DMS114 treated with DMSO at 0.1 percent for 48 hours (cell line): Measurements from ENCODE around the gene ZNF416.

ENCODE experiments used
- DNase-seq: peaks from one replicate; lab custom pipeline; 2025; ENCODE audit not compliant: unreplicated experiment; lab: John Stamatoyannopoulos, UW

Gene ZNF416

DNA sequence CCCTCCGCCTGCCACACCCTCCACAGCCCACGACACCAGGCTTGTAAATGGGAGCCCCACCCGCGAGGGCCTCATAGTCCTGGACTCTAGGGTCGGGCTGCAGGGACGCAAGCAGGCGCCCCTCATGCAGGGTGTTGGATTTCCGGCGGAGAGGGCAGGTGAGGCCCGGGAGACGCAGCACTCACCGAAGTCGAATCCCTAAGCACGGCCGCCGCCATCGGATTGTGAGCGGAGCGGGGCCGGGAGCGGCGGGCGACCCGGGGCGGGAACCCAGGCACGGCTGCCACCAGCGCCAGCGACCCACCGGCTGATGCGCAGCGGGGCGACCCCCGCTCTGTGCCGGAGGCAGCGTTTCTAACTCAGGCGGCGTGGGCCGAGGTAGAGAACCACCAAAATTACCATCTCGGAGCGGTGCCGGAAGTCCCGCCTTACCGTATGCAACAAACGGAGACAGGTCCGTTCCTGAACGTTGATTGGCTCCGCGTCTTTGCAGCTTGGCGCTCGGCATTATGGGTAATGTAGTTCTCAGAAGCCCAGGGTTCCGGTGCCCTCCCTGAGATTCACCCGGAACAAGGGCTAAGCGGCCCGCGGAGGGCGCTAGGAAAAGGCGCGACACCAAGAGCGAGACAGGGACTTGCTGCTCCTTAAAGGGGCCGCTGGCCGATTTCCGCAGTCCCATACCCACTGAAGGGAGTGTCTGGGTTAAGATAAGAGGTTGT, at the start of gene ZNF416:
Gene ZNF416, minus strand, starts transcription at position 425 of the 719 bp plus-strand sequence. Its CDS starts 207 bp downstream, at position 218.
- DNase-seq = peak; percentile 97

DNA sequence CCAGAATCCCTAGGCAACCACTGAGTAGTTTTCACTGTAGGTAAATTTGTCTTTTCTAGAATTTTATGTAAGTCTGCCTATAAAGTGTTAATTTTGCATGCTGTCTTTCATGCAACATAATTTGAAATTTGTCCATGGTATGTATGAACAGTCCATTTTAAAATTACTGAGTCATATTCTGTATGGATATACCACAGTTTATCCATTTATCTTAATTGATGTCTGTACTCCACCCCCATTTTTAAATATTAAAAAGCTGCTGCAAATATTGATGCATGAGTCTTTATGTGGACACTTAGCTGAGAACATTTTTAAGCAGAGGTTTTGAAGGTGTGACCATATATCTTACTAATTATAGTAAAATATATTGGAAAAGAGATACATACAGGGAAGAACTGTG, 44.4 kb upstream of the ZNF416 start:
- DNase-seq = no peak

DNA sequence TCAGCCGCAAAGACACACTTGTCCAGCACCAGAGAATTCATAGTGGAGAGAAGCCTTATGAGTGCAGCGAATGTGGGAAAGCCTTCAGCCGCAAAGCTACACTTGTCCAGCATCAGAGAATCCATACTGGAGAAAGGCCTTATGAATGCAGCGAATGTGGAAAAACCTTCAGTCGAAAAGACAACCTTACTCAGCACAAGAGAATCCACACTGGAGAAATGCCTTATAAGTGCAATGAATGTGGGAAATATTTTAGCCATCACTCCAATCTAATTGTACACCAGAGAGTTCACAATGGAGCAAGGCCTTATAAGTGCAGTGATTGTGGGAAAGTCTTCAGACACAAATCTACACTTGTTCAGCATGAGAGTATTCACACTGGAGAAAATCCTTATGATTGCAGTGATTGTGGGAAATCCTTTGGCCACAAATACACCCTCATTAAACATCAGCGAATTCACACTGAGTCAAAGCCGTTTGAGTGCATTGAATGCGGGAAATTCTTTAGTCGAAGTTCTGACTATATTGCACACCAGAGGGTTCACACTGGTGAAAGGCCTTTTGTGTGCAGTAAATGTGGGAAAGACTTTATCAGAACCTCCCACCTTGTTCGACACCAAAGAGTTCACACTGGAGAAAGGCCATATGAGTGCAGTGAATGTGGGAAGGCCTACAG, 42.1 kb upstream of the ZNF416 start:
- DNase-seq = no peak

DNA sequence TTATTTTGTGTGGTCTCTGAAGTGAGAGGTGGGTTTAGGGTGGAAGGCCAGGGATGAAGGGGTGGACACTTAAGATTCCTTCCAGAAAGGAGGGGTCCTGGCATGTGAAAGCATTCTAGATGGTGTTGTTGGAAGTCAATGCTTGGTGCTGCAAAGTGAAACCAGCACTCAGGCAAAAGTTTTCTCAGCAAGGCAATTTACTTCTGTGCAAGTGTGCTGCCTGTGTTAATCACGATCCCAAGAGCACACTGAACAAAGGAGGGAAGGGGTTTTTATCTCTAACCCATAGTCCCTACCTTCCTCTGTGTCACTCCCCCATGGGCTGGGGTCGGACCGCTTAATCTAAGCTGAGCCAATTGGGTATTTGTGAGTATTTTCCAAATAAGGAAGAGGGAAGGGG, 36.6 kb upstream of the ZNF416 start:
- DNase-seq = no peak

DNA sequence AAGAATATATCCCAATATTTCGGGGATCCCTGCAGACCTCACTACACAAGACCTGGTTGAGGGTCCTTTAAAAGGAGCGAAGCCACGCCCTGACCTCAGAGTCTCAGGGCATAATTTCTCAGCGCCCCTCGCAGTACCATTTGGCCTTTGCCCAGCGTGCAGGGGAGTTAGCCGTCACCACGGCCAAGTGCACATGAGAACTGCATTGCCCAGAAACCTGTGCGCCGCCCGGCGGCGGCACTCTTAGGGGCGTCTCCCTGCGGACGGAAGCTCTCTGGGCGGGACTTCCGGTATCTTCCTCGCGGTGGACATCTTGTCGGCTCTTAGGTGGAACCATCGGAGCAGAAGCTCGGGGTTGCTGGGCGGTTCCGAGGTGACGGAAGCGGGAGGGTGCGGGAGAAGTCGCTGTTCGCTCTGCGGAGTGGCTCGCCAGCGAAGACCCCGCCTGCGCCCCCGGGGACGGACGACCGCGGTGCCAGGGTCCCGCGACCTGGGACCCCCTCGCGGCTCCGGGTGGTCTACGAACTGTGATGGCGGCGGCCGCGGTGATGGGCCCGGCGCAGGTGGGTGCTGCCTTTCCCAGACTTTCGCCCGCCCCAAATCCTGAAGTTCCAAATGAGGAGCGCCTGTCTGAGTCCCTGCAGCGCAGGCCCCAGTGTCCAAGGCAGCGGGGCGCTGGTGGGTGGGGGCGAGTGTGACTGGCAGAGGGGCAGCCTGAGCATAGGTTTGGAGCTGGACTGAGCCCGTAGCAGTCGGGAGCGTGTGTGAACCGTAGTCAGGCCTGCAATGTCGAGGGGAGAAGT, 35.4 kb upstream of the ZNF416 start, which contains the start of gene ZNF134:
Gene ZNF134, plus strand, starts transcription at position 302 of the 803 bp plus-strand sequence. CDS start 5,227 bp downstream, outside the sequence.
- DNase-seq = peak; percentile 87

DNA sequence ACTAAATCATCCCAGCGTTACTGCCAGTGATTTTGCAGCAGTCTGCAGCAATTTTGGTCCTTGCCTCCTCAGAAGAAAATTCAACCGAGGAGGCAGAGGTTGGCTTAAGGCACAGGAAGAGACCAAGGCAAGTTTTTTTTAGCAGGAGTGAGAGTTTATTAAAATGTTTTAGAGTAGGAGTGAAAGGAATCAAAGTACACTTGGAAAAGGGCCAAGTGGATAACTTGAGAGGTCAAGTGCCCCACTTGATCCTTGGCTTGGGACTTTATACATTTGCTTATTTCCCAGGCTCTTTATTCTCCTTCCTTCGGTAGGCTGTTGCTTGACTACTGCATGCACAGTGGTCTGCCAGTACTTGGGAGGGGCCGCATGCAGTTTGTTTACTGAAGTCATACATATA, 32.4 kb upstream of the ZNF416 start:
- DNase-seq = no peak

DNA sequence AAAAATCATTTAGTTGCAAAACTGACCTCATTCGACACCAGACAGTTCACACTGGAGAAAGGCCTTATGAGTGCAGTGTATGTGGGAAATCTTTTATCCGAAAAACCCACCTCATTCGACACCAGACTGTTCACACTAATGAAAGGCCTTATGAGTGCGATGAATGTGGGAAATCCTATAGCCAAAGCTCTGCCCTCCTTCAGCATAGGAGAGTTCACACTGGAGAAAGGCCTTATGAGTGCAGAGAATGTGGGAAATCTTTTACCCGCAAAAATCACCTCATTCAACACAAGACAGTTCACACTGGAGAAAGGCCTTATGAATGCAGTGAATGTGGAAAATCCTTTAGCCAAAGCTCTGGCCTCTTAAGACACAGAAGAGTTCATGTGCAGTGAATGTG, 28.2 kb upstream of the ZNF416 start:
- DNase-seq = no peak

DNA sequence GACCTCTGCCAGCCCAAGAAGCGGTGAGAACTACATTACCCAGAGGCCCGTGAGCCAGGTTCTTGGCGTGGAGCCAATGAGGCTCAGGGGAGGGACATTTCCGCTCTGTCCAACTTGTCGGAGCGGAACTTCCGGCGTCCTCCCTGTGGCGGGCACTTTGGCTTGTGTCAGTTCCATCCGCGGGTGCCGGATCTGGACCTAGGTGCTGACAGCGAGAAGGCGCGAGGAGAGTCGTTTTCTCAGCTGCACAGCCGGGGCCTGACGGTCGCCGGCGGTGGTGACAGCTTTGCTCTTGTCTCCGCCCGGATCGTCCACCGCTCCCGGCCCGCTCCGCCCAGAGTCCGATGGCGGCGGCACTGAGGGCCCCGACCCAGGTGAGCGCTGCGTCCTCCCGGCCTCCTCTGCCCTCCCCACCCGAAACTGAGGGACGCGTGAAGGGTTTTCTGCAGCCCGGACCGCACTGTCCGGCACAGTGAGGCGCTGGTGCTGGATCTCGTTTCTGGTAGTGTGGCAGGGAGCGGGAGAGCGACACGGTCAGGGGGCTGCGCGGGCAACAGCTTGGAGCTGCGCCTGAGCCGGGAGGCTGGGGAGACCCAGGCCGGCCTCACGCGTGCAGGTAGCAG, 21.2 kb upstream of the ZNF416 start, which contains the start of gene ZNF530:
Gene ZNF530, plus strand, starts transcription at position 125 of the 623 bp plus-strand sequence. CDS start 4,461 bp downstream, outside the sequence.
- DNase-seq = peak; percentile 76

DNA sequence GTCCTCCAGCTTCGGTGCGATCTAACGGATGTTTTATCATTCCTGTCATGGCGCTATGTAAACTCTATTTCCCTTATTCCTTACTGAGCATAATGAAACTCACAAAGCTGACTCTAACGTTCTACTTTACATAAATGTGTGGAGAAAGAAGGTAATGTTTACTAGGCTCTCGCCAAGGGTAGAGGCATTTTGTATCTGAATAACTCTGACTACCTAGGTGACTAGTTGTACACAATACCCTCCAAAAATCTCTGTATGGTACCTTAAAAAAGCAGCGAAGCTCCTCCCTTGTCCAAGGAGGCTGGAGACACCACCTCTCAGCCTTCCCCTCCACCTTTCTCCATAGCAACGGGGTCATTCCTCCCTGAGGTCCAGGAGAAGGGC, 20.7 kb upstream of the ZNF416 start:
- no peak for DNase-seq

DNA sequence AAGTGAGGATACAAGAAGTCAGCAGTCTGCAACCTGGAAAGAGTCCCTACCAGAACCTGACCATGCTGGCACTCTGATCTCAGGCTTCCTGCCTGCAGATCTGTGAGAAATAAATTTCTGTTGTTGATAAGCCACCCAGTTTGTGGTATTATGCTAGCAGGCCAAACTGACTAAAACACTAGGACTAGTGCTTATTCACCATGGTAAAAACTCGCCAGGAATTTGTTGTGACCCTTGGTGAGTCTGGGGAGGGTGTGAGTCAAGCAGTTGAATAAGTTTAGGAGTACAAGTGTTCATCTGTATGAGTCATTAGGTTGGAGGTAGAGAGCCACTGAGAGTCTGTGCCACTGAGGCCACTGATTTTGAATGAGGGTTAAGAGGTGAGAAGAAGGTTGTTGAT, 8.8 kb upstream of the ZNF416 start:
- no peak for DNase-seq

DNA sequence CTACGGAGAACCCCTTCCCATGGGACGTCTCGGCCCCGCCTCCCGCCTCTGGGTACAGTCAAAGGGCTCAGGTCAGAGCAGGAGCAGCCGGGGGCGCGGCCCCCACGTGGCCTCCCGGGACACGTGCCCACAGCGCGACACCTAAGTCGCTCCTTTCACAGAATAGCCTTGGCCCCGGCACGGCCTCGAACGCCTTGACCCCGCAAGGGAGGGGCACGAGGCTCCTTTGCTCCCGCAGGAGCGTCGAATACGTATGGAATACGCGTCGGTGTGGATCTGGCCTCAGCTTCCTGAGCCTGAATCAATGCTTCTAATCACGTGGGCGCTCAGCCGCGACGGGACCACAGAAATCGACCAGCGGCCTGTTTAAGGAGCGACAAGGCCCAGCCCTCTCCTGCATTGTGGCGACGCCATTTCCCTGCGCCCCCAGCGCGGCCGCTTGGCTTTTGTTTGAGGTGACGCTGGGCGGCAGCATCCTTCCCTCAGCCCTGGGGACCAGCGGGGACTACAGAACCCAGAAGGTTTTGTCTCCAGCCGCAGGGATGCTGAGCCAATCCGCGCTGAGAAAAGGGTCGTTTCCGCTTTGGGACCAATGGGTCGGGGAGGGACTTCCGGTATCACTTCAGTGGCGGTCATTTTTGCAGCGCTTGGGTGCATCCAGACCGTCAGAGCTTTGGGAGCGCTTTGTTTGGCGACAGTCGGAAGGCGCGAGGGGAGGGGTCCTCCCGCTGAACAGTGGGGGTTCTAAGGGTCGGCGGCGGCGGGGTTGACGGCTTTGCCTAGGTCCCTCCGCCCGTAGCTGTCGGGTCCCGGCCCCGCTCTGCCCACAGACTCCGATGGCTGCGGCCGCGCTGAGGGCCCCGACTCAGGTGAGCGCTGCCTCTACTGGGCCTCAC, 5.1 kb upstream of the ZNF416 start, which contains the start of gene ZIK1:
Gene ZIK1, plus strand, starts transcription at position 625 of the 896 bp plus-strand sequence. Its CDS starts 212 bp downstream, at position 837.
- peak; percentile 88 for DNase-seq

DNA sequence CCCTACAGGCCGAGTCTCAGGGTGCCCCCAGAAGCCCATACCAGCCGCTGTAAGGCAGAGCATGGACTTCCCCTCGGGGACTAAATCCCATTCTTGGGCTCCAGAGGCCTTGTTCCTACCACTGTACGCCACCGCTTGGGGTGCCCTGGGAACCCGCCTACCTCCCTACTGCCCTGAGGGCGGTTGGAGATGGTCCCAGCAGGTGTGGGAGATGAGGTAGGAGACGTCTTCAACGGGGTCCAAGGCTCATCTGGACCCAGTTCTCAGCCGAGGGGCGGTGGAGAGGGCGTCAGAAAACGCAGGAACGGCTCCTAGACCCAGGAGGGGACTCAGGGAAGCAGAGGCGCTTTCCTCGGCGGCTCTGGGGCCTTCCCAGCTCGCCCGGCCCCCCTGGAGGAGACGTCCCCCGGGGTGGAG, 4.4 kb upstream of the ZNF416 start:
- no peak for DNase-seq

DNA sequence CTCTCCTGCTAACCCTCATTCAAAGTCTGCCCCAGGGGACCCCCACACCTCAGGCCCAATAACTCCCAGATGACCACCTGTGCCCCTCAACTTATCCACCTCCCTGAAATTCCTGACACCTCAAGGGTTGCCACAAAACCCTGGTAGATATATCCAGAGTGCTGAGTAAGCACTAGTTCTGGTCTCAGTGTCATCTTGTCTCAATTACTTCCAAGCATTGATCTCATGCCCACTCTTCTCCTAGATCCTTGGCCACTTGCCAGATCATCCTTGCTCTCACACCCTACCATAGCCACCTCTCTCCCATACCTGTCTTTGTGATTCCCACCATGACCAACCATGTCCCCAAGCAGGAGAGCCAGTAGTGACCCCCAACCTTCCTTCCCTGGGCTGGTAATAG, 2.0 kb downstream of the ZNF416 start:
- DNase-seq = no peak

DNA sequence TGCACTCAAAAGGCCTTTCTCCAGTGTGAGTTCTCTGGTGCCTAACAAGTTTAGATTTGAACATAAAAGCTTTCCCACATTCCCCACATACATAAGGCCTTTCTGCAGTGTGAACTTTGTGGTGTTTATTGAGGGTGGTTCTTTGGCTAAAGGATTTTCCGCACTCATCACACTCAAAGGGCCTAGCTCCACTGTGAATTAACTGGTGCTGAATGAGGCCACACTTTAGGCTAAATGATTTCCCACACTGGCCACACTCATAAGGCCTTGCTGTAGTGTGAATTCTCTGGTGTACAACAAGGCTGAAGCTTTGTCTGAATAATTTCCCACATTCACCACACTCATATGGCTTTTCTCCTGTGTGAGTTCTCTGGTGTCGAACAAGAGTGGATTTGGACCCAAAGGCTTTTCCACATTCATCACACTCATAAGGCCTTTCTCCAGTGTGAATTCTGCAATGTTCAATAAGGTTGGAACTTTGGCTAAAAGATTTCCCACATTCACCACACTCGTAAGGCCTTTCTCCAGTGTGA, 6.2 kb downstream of the ZNF416 start:
- no peak for DNase-seq

DNA sequence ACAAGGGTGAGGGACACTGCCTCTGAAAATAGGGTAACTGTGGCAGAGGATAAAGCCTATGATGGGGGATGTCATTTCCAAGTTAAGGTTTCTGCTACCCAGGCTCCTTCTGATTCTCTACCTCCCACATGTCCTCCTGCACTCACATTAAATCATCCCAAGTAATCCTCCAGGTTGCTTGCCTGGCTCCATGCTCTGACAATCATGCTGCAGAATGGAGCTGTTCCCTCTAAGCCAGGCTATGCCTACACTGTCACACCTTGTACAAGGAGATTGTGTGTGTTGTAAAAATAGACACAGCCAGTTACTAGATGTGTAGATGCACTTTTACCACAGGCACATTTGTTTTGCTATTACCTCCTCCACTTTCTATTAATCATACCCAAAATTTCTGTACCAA, 8.0 kb downstream of the ZNF416 start:
- no peak for DNase-seq

DNA sequence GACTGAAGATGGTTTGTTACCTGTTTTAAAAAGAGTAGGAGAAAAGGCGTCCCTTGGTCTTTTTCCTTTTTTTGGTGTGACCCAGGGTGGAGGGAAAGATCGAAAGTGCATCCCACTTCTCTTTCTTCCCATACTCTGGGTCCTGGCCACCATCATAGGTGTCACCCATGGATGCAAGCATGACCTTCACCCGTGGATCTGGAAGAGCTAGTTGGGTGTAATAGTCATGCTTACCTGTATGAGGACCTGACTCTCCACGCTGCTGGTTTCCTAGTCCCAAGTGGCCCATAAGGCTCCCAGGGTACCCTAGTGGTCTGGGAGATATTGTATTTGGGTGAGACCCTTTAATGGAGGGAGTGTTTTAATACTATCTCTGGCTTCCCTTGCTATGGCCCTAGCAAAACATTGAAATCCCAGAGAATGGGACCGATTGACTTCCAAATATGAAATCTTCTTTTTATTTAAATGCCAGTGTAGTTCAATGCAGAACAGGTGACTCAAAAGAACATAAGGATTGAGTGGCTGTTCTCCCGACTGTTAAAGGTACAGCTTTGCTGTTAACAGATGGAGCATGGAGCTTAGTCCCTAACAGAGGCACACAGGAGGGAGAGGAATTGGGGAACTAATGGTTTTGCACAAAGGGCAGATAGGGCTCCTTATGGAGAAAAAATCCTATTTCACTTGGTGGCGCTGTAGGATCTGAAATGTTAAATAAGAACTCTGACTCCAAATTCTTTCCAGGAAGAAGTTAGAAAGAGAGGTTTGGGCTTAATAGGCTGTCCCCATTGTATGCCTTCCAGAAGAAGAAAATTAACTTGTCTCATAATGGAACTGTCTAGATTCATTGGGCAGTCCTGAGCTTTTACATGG, 12.1 kb downstream of the ZNF416 start:
- DNase-seq = no peak

DNA sequence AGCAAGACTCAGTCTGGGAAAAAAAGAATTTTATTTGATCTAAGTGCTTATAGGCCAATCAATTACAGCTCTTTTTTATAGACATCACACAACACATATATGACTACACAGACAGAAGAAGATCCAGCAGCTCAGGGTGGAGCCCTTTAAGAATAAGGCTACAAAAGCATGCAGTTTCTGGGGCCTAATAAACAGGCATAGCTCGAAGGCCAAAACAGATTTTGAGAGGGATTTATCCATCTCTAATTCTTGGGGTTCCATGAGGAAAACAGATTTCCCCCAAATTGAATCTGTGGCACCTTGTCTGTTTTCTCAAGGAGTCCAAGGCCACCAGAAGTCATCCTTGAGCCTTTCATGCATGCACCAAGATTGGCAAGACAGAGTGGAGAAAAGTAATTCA, 15.2 kb downstream of the ZNF416 start:
- no peak for DNase-seq

DNA sequence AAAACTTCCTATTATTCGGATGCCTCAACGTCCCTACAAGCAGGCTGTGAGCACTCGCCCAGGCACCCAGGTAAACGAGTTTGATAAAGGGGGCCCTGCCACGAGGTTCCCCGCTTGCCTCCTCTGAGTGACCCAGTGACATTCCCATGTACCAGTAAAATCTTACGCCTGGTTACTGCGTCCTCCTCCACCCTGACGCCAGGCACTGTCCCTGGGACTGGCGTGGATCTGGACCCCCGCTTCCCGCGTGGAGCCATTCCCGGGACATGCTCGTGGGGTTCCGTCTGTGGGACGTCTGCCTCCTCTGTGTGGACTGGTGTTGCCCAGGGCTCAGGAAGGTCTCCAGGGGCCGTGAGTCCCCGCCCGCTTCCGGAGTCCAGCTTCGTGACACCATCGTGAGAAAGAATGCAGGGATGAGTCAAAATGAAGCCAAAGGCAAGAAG, 18.6 kb downstream of the ZNF416 start:
- no peak for DNase-seq
